ENCODE results near the gene DHDDS.

Gene DHDDS

GRCh38 chr1:26418865-26419349, 13.2 kb upstream of the DHDDS start:
- DNase-seq (ENCODE audit: low spot score): no peak

GRCh38 chr1:26419494-26419893, 12.6 kb upstream of the DHDDS start:
- DNase-seq (ENCODE audit: low spot score): no peak

GRCh38 chr1:26429721-26430120, 2.4 kb upstream of the DHDDS start:
- DNase-seq (ENCODE audit: low spot score): no peak

- no peak for DNase-seq (ENCODE audit: low spot score)
Observed at GRCh38 chr1:26432793-26433192, 672 bp downstream of the DHDDS start.

GRCh38 chr1:26434161-26434752, 2.1 kb downstream of the DHDDS start:
- DNase-seq (ENCODE audit: low spot score): no peak

- no peak for DNase-seq (ENCODE audit: low spot score)
Observed at GRCh38 chr1:26438041-26438440, 5.9 kb downstream of the DHDDS start.

- no peak for DNase-seq (ENCODE audit: low spot score)
Observed at GRCh38 chr1:26440259-26440658, 8.1 kb downstream of the DHDDS start.

GRCh38 chr1:26449868-26450267, 17.7 kb downstream of the DHDDS start:
- DNase-seq (ENCODE audit: low spot score): no peak

- no peak for DNase-seq (ENCODE audit: low spot score)
Observed at GRCh38 chr1:26450908-26451307, 18.8 kb downstream of the DHDDS start.

- no peak for DNase-seq (ENCODE audit: low spot score)
Observed at GRCh38 chr1:26452459-26453183, 20.5 kb downstream of the DHDDS start.

GRCh38 chr1:26459148-26459547, 27.0 kb downstream of the DHDDS start:
- no peak for DNase-seq (ENCODE audit: low spot score)

GRCh38 chr1:26459573-26460031, 27.5 kb downstream of the DHDDS start:
- DNase-seq (ENCODE audit: low spot score): no peak

GRCh38 chr1:26468911-26469310, 36.8 kb downstream of the DHDDS start:
- DNase-seq (ENCODE audit: low spot score): no peak

- DNase-seq (ENCODE audit: low spot score): no peak
Observed at GRCh38 chr1:26469558-26469957, 37.4 kb downstream of the DHDDS start.

GRCh38 chr1:26470878-26471497, 38.9 kb downstream of the DHDDS start:
- no peak for DNase-seq (ENCODE audit: low spot score)

- DNase-seq (ENCODE audit: low spot score): no peak
Observed at GRCh38 chr1:26471498-26472319, 39.6 kb downstream of the DHDDS start.

- DNase-seq (ENCODE audit: low spot score): peak; percentile 92
Observed at GRCh38 chr1:26472320-26472900, 40.3 kb downstream of the DHDDS start, which contains the start of gene HMGN2. TSS of gene HMGN2 (plus strand) at chr1:26472440. CDS start at chr1:26472613, 173 bp downstream.

GRCh38 chr1:26472901-26473845, 41.1 kb downstream of the DHDDS start:
- DNase-seq (ENCODE audit: low spot score): peak; percentile 93

GRCh38 chr1:26474818-26475217, 42.7 kb downstream of the DHDDS start:
- no peak for DNase-seq (ENCODE audit: low spot score)

GRCh38 chr1:26475989-26476388, 43.9 kb downstream of the DHDDS start:
- no peak for DNase-seq (ENCODE audit: low spot score)

GRCh38 chr1:26476958-26477357, 44.8 kb downstream of the DHDDS start:
- DNase-seq (ENCODE audit: low spot score): no peak
